ENCODE measurements around the gene BCKDK. TPM values are rescaled to one million over a fixed set of nuclear protein-coding genes. Genes with fewer than 3 reads are reported as not detected.

BCKDK gene
- polyA plus RNA-seq, 1 donor (not counting 4 experiments of a cell fraction or from before 2014, with no cell fraction given), result 19.9 TPM

DNA sequence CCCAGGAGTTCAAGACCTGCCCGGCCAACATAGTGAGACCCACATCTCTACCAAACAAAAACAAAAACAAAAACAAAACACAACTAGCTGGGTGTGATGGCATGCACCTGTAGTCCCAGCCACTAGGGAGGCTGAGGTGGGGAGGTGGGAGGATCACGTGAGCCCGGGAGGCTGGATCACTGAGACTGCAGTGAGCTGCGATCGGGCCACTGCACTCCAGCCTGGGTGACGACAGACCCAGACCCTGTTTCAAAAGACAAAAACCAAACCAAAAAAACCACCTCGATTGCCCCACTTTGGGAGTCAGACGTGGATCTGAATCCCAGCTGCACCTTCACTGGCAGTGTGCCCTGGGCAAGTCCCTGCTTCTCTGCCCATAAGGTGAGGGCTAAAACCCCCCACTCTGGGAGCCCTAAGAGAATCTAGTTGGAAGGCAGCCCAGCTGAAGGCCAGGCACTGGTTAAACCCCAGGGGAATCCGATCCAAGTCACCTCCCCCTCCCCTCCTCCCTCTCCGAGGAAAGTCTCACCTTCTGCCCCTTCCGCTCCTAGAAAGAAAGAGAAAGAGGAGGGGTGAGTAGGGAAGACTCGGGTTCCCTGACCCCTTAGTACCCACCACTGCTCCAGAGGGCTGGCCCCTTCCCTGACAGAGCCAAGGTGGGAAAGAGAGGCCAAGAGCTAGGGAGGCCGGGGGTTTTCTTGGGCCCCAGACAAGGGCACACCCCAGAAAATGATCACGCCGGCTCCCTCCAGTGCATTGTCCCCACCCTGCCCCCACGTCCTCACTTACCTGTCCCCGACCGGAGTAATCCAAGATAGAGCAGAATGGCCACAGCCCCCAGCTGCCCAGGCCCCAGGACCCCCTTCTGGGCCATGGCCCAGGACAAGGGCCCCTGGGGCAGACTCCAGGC, 26.7 kb downstream of the BCKDK start:
- TF ChIP-seq EZH2 (IDR thresholded peaks at IDR 0.05; ENCODE audit: low read length), result no peak
- TF ChIP-seq, protein P1, sequence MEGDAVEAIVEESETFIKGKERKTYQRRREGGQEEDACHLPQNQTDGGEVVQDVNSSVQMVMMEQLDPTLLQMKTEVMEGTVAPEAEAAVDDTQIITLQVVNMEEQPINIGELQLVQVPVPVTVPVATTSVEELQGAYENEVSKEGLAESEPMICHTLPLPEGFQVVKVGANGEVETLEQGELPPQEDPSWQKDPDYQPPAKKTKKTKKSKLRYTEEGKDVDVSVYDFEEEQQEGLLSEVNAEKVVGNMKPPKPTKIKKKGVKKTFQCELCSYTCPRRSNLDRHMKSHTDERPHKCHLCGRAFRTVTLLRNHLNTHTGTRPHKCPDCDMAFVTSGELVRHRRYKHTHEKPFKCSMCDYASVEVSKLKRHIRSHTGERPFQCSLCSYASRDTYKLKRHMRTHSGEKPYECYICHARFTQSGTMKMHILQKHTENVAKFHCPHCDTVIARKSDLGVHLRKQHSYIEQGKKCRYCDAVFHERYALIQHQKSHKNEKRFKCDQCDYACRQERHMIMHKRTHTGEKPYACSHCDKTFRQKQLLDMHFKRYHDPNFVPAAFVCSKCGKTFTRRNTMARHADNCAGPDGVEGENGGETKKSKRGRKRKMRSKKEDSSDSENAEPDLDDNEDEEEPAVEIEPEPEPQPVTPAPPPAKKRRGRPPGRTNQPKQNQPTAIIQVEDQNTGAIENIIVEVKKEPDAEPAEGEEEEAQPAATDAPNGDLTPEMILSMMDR (optimal IDR thresholded peaks at IDR 0.05 in 1 of 3, IDR thresholded peaks at IDR 0.05 in 1 of 3, conservative IDR thresholded peaks at IDR 0.05 in 1 of 3; ENCODE audit: extremely low read depth in 1 of 3, insufficient read depth in 2 of 3, low read length in 3 of 3), result peak in 1 of 3 experiments; percentile 22
- DNase-seq (ENCODE audit: low read depth, low spot score) (no peak), FAIRE-seq (peak; percentile 77)
- Histone ChIP-seq H3K36me3 (ENCODE audit: control insufficient read depth in 2 of 2, extremely low read depth in 1 of 2, insufficient read depth in 2 of 2, low read length in 2 of 2) (peaks cover 12 to 22% of the 10 kb centered on the region in 2 experiments), H4K20me1 (ENCODE audit: control insufficient read depth, extremely low read depth, insufficient read depth, low read length) (peaks cover 3% of the 10 kb centered on the region), H3K9me1 (ENCODE audit: control insufficient read depth, extremely low read depth, insufficient read depth, low read length) (peaks cover 7% of the 10 kb centered on the region), H3K79me2 (ENCODE audit: control insufficient read depth, insufficient read depth, low read length) (peaks cover 29% of the 10 kb centered on the region), H3K4me2 (ENCODE audit: control insufficient read depth, extremely low read depth, insufficient read depth, low read depth, low read length) (peak overlapping the region; percentile 85), H3K4me1 (ENCODE audit: control insufficient read depth, extremely low read depth, insufficient read depth, low read length) (peaks cover 67% of the 10 kb centered on the region), H3K27ac (ENCODE audit: control insufficient read depth, insufficient read depth, low read length) (peak overlapping the region; percentile 92), H2AFZ (ENCODE audit: control insufficient read depth, low read length) (peak overlapping the region; percentile 55), H3K9ac (ENCODE audit: control insufficient read depth, extremely low read depth, insufficient read depth, low read length) (peak overlapping the region; percentile 95), H3K9me3 (ENCODE audit: control insufficient read depth, low read depth, low read length) (no peaks in the 10 kb centered on the region), H3K27me3 (ENCODE audit: control insufficient read depth, extremely low read depth, insufficient read depth, low read length) (no peaks in the 10 kb centered on the region), H3K4me3 (ENCODE audit: control insufficient read depth in 2 of 3, extremely low read depth in 1 of 3, insufficient read depth in 2 of 3, low read depth in 1 of 3, low read length in 3 of 3) (peak overlapping the region; percentile 69 to 94 (median 86))
- dilution Hi-C loops (cut with MboI; ENCODE audit: extremely low pct_ligation_motif_present, low sequenced_read_pairs), result no loop called here

DNA sequence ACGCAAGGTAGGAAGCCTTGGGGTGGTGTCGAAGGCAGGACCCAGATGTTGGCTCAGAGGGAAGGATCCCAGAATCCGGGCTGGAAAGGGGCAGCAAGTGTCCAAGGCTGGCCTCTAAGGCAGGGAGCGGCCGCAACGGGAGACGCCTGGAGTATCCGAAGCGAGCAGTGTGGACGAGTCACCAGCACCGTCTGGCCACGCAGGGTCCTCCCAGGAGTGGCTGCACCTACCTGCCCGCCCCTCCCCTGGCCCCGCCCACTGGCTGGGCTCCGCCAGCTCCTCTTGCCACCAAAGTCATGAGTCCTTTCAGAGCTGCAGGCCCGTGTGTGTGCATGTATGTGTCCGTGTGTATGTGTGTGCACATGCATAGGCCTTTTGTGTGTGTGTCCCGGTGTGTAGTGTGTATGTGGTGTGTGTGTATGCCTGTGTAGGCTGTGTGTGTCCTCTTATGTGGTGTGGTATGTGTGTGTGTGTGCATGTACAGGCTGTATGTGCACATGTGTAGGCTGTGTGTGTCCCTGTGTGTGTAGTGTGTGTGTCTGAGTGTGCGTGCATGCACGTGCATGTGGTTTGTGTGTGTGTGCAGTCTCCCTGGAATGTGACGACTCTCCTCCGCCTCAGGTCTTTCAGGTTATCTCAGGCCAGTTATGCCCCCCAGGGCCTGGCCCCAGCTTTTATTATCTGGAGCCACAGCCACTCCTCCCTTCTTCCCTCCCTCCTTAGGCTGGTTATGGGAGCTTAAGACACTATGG, 27.5 kb downstream of the BCKDK start, which contains the start of gene PRSS8:
Gene PRSS8, minus strand, starts transcription at position 193 of the 752 bp plus-strand sequence. CDS start 229 bp downstream, outside the sequence.
- dilution Hi-C loops (cut with MboI; ENCODE audit: extremely low pct_ligation_motif_present, low sequenced_read_pairs), result no loop called here
- FAIRE-seq (peak; percentile 91), DNase-seq (ENCODE audit: low read depth, low spot score) (peak; percentile 78)
- H3K4me3 ChIP-seq (ENCODE audit: control insufficient read depth in 2 of 3, extremely low read depth in 1 of 3, insufficient read depth in 2 of 3, low read depth in 1 of 3, low read length in 3 of 3), result peak within 1 kb of the TSS; percentile 69 to 94 (median 86)
- peak within 1 kb of the TSS; percentile 92 for H3K27ac ChIP-seq (ENCODE audit: control insufficient read depth, insufficient read depth, low read length)
- H4K20me1 ChIP-seq (ENCODE audit: control insufficient read depth, extremely low read depth, insufficient read depth, low read length), result peaks cover 3% of the 10 kb centered on the region
- H3K27me3 ChIP-seq (ENCODE audit: control insufficient read depth, extremely low read depth, insufficient read depth, low read length), result no peaks in the 10 kb centered on the region
- TF ChIP-seq EZH2 (IDR thresholded peaks at IDR 0.05; ENCODE audit: low read length), result no peak
- TF ChIP-seq, protein P1 (optimal IDR thresholded peaks at IDR 0.05 in 1 of 3, IDR thresholded peaks at IDR 0.05 in 1 of 3, conservative IDR thresholded peaks at IDR 0.05 in 1 of 3; ENCODE audit: extremely low read depth in 1 of 3, insufficient read depth in 2 of 3, low read length in 3 of 3), result peak in 1 of 3 experiments; percentile 3
- peaks cover 12 to 18% of the 10 kb centered on the region in 2 experiments for H3K36me3 ChIP-seq (ENCODE audit: control insufficient read depth in 2 of 2, extremely low read depth in 1 of 2, insufficient read depth in 2 of 2, low read length in 2 of 2)
- H3K4me1 ChIP-seq (ENCODE audit: control insufficient read depth, extremely low read depth, insufficient read depth, low read length), result peaks cover 67% of the 10 kb centered on the region
- peak within 1 kb of the TSS; percentile 85 for H3K4me2 ChIP-seq (ENCODE audit: control insufficient read depth, extremely low read depth, insufficient read depth, low read depth, low read length)
- H3K79me2 ChIP-seq (ENCODE audit: control insufficient read depth, insufficient read depth, low read length), result peaks cover 29% of the 10 kb centered on the region
- H3K9me3 ChIP-seq (ENCODE audit: control insufficient read depth, low read depth, low read length), result no peaks in the 10 kb centered on the region
- peak within 1 kb of the TSS; percentile 95 for H3K9ac ChIP-seq (ENCODE audit: control insufficient read depth, extremely low read depth, insufficient read depth, low read length)
- peak within 1 kb of the TSS; percentile 55 for H2AFZ ChIP-seq (ENCODE audit: control insufficient read depth, low read length)
- H3K9me1 ChIP-seq (ENCODE audit: control insufficient read depth, extremely low read depth, insufficient read depth, low read length), result peaks cover 7% of the 10 kb centered on the region
